Measurements from ENCODE around the gene CACNA1C.

DNA sequence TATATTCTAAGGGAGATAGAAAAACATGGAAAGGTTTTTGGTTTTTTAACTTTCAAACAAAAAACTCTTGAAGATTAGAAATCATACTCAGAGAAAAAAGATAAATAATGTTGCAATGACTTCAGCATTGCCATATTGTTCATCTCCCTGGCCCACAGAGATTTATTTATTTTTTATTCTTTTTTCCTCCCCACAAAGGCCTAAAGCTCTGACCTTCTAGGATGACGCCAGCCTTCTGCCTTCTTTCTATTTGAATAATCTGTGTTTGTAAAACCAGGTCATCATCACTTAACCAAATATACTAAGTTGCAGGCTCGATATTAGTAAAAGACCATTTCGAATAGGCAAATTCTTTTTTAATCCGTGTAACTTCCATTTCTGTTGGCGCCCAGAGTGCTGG is 44.1 kb upstream of the CACNA1C start:
- TF ChIP-seq EP300 (IDR thresholded peaks at IDR 0.05): no peak
- TF ChIP-seq, protein P1, sequence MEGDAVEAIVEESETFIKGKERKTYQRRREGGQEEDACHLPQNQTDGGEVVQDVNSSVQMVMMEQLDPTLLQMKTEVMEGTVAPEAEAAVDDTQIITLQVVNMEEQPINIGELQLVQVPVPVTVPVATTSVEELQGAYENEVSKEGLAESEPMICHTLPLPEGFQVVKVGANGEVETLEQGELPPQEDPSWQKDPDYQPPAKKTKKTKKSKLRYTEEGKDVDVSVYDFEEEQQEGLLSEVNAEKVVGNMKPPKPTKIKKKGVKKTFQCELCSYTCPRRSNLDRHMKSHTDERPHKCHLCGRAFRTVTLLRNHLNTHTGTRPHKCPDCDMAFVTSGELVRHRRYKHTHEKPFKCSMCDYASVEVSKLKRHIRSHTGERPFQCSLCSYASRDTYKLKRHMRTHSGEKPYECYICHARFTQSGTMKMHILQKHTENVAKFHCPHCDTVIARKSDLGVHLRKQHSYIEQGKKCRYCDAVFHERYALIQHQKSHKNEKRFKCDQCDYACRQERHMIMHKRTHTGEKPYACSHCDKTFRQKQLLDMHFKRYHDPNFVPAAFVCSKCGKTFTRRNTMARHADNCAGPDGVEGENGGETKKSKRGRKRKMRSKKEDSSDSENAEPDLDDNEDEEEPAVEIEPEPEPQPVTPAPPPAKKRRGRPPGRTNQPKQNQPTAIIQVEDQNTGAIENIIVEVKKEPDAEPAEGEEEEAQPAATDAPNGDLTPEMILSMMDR (IDR thresholded peaks at IDR 0.05): no peak
- TF ChIP-seq POLR2A (IDR thresholded peaks at IDR 0.05): no peak
- no peak for TF ChIP-seq POLR2AphosphoS5 (IDR thresholded peaks at IDR 0.05)

Measured in suprapubic skin (tissue), 4 donors.